ENCODE measurements around the gene RESF1.

Gene RESF1

DNA sequence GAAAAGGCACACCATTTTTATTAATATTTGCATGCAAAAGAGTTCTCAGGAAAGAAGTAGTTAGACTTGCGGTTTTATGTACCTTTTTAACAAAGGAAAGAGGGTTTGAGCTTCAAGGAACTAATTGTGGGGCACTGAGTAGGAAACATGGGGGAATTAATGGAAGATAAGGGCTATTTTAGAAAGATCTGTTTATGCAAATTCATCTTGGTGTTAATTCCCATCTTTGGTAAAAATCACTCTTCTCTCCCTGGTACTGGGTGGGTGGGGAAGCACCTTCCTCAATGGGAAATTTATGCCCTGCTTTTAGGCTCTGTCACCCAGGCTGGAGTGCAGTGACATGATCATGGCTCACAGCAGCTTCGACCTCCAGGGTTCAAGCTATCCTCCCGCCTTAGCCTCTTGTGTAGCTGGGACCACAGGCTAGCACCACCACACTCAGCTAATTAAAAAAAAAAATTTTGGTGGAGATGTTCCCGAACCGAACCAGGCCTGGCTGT, 30.1 kb upstream of the RESF1 start:
- TF ChIP-seq CTCF (IDR thresholded peaks at IDR 0.05): no peak

- TF ChIP-seq CTCF (IDR thresholded peaks at IDR 0.05): no peak
Observed at GRCh38 chr12:31931796-31932715, 27.2 kb upstream of the RESF1 start.

DNA sequence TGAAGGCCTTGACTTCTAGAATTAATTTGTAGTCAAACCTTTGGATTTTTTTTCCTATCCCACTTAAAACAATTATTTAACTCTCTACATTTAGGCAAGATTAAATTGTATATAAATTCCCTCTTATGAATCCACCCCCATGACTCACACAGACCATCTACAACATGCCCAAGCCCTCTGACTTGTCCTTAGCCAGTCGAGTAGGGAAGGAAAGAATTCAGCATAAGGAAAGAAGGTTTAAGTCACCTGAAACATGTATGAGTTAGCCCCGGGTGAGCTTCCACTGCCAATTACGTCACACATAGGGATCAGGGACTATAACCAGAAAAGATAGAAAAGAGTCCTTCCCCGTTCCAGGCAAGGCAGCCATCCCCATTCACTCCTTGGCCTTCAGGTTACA, 14.9 kb upstream of the RESF1 start:
- no peak for TF ChIP-seq CTCF (IDR thresholded peaks at IDR 0.05)

- TF ChIP-seq CTCF (IDR thresholded peaks at IDR 0.05): no peak
Observed at GRCh38 chr12:31947971-31948370, 11.2 kb upstream of the RESF1 start.

- no peak for TF ChIP-seq CTCF (IDR thresholded peaks at IDR 0.05)
Observed at GRCh38 chr12:31950088-31950487, 9.1 kb upstream of the RESF1 start.

- TF ChIP-seq CTCF (IDR thresholded peaks at IDR 0.05): no peak
Observed at GRCh38 chr12:31950492-31950891, 8.7 kb upstream of the RESF1 start.

DNA sequence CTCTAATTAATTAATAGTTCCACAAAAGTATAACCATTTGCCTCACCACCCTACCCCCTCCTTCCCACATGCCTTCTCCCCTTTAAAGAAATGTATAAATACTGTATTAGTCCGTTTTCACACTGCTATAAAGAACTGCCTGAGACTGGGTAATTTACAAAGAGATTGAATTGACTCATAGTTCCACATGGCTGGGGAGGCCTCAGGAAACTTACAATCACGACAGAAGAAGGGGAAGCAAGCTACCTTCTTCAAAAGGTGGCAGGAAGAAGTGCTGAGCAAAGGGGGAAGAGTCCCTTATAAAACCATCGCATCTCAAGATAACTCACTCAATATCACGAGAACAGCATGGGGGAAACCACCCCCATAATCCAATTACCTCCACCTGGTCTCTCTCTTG, 8.2 kb upstream of the RESF1 start:
- TF ChIP-seq CTCF (IDR thresholded peaks at IDR 0.05): no peak
